Ishikawa (cell line): ENCODE results near the gene ANKRD42.

Experiments
- CEBPB ChIP-seq: IDR thresholded peaks from 2 replicates; pipeline ENCODE4 v1.6.1; 2012
- CREB1 ChIP-seq: IDR thresholded peaks from 2 replicates; pipeline ENCODE4 v1.6.1; 2012; ENCODE audit warnings: low read depth
- EGR1 ChIP-seq: IDR thresholded peaks from 2 replicates; pipeline ENCODE4 v1.6.1; 2012
- EP300 ChIP-seq: IDR thresholded peaks from 2 replicates; pipeline ENCODE4 v1.6.1; 2012; ENCODE audit warnings: borderline replicate concordance
- FOXM1 ChIP-seq: IDR thresholded peaks from 2 replicates; pipeline ENCODE4 v1.6.1; 2012; ENCODE audit warnings: low read depth, borderline replicate concordance
- MAX ChIP-seq: IDR thresholded peaks from 2 replicates; pipeline ENCODE4 v1.6.1; 2012
- NFIC ChIP-seq: IDR thresholded peaks from 2 replicates; pipeline ENCODE4 v1.6.1; 2012
- RAD21 ChIP-seq: IDR thresholded peaks from 2 replicates; pipeline ENCODE4 v1.6.1; 2012; ENCODE audit warnings: low read depth
- REST ChIP-seq: IDR thresholded peaks from 2 replicates; pipeline ENCODE4 v1.6.1; 2012; ENCODE audit warnings: low read depth, mild to moderate bottlenecking
- TAF1 ChIP-seq: IDR thresholded peaks from 2 replicates; pipeline ENCODE4 v1.6.1; 2012; ENCODE audit warnings: low read depth, mild to moderate bottlenecking
- TCF12 ChIP-seq: IDR thresholded peaks from 2 replicates; pipeline ENCODE4 v1.6.1; 2012; ENCODE audit warnings: low read depth
- TEAD4 ChIP-seq: IDR thresholded peaks from 2 replicates; pipeline ENCODE4 v1.6.1; 2012
- YY1 ChIP-seq: IDR thresholded peaks from 2 replicates; pipeline ENCODE4 v1.6.1; 2012; ENCODE audit warnings: low read depth
- ZBTB7A ChIP-seq: IDR thresholded peaks from 2 replicates; pipeline ENCODE4 v1.6.1; 2012; ENCODE audit warnings: low read depth
- TF ChIP-seq, protein P1 (sequence below): IDR thresholded peaks from 2 replicates; pipeline ENCODE4 v1.6.1; 2012

ANKRD42 gene

GRCh38 chr11:83256602-83257340 lies 63.3 kb downstream of the ANKRD42 start:
- TF ChIP-seq FOXM1 (no peak), TEAD4 (no peak), TAF1 (no peak), YY1 (no peak), ZBTB7A (no peak), MAX (no peak), TCF12 (no peak), RAD21 (no peak)

DNA sequence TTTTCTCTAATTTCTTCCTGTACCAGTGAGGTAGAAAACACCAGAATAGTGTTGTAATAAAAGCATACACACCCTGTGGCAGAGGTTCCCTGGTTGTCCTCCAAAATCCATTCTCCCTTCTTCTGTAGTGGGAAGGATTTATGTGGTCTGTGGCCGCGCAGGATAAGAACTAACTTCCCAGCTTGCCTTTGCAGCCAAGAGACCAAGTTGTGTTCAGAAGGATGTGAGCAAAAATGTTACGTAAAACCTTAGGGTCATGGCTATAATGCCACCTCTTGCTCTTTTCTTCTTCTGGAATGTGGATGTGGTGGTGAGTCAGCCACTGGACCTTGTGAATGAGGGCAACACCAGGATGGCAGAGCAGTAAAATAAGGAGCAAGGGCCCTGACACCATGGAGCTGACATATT lies 64.3 kb downstream of the ANKRD42 start:
- TF ChIP-seq EP300 (no peak), RAD21 (no peak), MAX (no peak), ZBTB7A (no peak), TCF12 (no peak), YY1 (no peak), CEBPB (no peak), NFIC (no peak), EGR1 (no peak)
- TF ChIP-seq, protein P1, sequence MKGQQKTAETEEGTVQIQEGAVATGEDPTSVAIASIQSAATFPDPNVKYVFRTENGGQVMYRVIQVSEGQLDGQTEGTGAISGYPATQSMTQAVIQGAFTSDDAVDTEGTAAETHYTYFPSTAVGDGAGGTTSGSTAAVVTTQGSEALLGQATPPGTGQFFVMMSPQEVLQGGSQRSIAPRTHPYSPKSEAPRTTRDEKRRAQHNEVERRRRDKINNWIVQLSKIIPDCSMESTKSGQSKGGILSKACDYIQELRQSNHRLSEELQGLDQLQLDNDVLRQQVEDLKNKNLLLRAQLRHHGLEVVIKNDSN, result no peak

DNA sequence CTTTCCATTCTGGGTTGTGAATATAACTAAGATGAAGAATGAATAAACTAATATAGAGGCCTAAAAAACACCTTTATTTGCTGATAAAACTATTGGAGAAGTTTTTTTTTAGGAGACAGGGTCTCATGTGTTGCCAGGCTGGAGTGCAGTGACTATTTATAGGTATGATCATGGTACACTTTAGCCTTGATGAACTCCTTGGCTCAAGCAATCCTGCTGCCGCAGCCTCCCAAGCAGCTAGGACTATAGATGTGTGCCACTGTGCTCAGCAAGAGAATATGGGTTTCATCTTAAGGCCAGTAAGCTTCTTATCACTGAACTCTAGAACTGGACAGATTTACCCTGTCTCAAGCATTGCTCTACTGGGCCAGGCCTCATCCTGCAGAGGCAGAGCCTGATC lies 66.0 kb downstream of the ANKRD42 start:
- no peak for TF ChIP-seq EGR1
- TF ChIP-seq, protein P1, result no peak
- TF ChIP-seq REST, result no peak
- TF ChIP-seq RAD21, result no peak
- no peak for TF ChIP-seq CEBPB

- no peak for TF ChIP-seq NFIC
These were observed 71.8 kb downstream of the ANKRD42 start for GRCh38 chr11:83265331-83265730.

- TF ChIP-seq NFIC (no peak), MAX (no peak), TEAD4 (no peak), CREB1 (no peak), TAF1 (no peak), FOXM1 (no peak), EGR1 (no peak), YY1 (no peak), TCF12 (no peak), REST (no peak), RAD21 (no peak)
- TF ChIP-seq, protein P1, result no peak
These were observed 79.1 kb downstream of the ANKRD42 start for GRCh38 chr11:83272627-83273026.

- TF ChIP-seq RAD21, result no peak
- TF ChIP-seq ZBTB7A, result no peak
- no peak for TF ChIP-seq NFIC
- TF ChIP-seq YY1, result no peak
- TF ChIP-seq TAF1, result no peak
- no peak for TF ChIP-seq MAX
- no peak for TF ChIP-seq EP300
- TF ChIP-seq CEBPB, result no peak
- TF ChIP-seq TEAD4, result no peak
- TF ChIP-seq, protein P1, result no peak
- TF ChIP-seq EGR1, result no peak
- no peak for TF ChIP-seq CREB1
- no peak for TF ChIP-seq REST
- no peak for TF ChIP-seq FOXM1
- TF ChIP-seq TCF12, result no peak
These were observed 82.6 kb downstream of the ANKRD42 start for GRCh38 chr11:83275888-83276641.
